Esophagus squamous epithelium (tissue), 5 donors: ENCODE data around the gene CUTA. TPM values are rescaled to one million over a fixed set of nuclear protein-coding genes. Genes with fewer than 3 reads are reported as not detected.

ENCODE experiments used
- DNase-seq: peaks from one replicate; lab custom pipeline; 2025; lab: John Stamatoyannopoulos, UW
- H3K27ac ChIP-seq, 4 donors: fragments of 200-600 bp; sonication (generic); one replicate each; pipeline ENCODE4 v1.5.1; 2016 to 2019; ENCODE audit warnings: mild to moderate bottlenecking in 1 of 4
- H3K27me3 ChIP-seq, 4 donors: fragments of 200-600 bp; sonication (generic); 1 replicate in 3 of 4; 2 replicates in 1 of 4; pipeline versions ENCODE4 v1.5.1 to v1.6.0; 2017 to 2021; ENCODE audit warnings: antibody characterized with exemption in 1 of 4
- H3K36me3 ChIP-seq, 3 donors: fragments of 200-600 bp; sonication (generic); one replicate each; pipeline ENCODE4 v1.5.1; 2016 to 2019
- H3K4me1 ChIP-seq, 3 donors: fragments of 200-600 bp; sonication (generic); one replicate each; pipeline ENCODE4 v1.5.1; 2017 to 2019
- H3K4me3 ChIP-seq, 4 donors: fragments of 200-600 bp; sonication (generic); 1 replicate in 3 of 4; 2 replicates in 1 of 4; pipeline ENCODE4 v1.5.1; 2016 to 2019; ENCODE audit warnings: mild to moderate bottlenecking in 2 of 4, moderate library complexity in 1 of 4
- H3K9me3 ChIP-seq, 3 donors: fragments of 200-600 bp; sonication (generic); one replicate each; pipeline ENCODE4 v1.5.1; 2016 to 2019
- POLR2A ChIP-seq, 4 donors: fragments of 450-650 bp; IDR thresholded peaks; one replicate each; pipeline ENCODE4 v1.6.1; 2017; ENCODE audit warnings: antibody characterized with exemption in 4 of 4, mild to moderate bottlenecking in 4 of 4, moderate library complexity in 3 of 4
- WGBS, 2 donors: methylation state at CpG; one replicate each; pipeline ENCODE4 v1.1.5; 2018; 5-methylcytosine and 5-hydroxymethylcytosine counted together
- intact Hi-C: fragments of 100-400 bp; cut with DNase I; formaldehyde crosslinking; loops from one replicate; pipeline ENCODE4 v1.15.0; 2022
- total RNA-seq, 4 donors: library from RNA; depleted of rRNA; stranded (reverse); fragments of >200 nt; gene quantifications; one replicate each; pipeline ENCODE4 v1.1.0, GENCODE V29; 2016
- TF ChIP-seq, protein P1 (sequence below), 6 experiments: fragments of 450-650 bp in 4 of 6; fragments of 200-600 bp in 2 of 6; sonication (generic) in 2 of 6; IDR thresholded peaks; one replicate each; pipeline ENCODE4 v1.5.1; 2016 to 2019; ENCODE audit warnings: antibody characterized with exemption in 6 of 6, mild to moderate bottlenecking in 4 of 6, moderate library complexity in 4 of 6
- donor health status: DM: yes; HTN: yes; CAD: no.

CUTA gene, protein sequence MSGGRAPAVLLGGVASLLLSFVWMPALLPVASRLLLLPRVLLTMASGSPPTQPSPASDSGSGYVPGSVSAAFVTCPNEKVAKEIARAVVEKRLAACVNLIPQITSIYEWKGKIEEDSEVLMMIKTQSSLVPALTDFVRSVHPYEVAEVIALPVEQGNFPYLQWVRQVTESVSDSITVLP
- 10 to 100 TPM; 46.0 to 93.1 (median 69.4) TPM for total RNA-seq

DNA sequence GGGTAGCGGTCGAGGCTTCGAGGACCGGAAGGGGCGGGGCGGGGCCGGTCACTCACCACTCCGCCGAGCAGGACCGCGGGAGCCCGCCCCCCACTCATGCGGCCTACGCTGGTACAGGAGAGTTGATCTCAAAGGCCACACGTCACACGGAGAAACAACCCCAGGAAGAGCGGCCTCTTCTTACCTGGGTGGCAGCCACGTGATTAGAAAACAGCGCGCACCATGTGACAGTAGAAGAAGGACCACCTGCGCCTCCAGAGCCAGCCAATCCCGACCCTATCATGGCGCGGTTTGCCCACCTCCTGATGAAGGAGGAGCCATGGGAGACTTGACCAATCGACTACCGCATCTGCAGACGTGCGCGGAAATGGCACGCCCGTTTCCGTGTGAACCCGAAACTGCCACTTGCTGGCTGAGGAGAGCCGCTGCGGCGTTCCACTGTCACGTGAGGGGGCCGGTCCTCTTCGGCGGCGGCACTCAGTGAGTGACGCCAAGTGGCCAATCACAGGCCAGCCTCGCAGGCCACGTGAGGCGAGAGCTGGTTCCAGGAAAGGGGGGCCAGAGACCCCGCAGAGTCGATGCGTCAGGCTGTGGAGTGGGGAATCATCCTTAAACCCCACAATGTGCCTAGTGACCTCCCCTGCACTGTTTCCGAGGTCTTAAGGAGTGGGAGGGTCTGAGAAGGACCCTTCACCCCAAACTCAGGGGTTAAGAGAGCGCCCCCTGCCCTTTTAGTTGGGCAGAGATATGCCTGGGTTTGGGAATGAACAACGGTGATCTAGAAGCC, at the start of gene CUTA:
TSS of gene CUTA (minus strand) at position 205 of the 787 bp plus-strand sequence. CDS start at position 98, 107 bp downstream.
- DNase-seq, result peak; percentile 97

DNA sequence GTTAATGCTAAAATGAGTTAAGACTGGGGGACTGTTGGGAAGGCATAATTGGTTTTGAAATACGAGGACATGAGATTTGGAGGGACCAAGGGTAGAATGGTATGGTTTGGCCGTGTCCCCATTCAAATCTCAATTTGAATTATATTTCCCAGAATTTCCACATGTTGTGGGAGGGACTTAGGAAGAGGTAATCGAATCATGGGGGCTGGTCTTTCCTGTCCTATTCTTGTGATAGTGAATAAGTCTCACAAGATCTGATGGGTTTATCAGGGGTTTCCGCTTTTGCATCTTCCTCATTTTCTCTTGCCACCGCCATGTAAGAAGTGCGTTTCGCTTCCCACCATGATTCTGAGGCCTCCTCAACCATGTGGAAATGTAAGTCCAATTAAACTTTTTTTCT, 49.2 kb upstream of the CUTA start:
- WGBS, 2 donors, result 68 to 69% methylated on average over 7 of the region's 7 CpGs
- TF ChIP-seq, protein P1, sequence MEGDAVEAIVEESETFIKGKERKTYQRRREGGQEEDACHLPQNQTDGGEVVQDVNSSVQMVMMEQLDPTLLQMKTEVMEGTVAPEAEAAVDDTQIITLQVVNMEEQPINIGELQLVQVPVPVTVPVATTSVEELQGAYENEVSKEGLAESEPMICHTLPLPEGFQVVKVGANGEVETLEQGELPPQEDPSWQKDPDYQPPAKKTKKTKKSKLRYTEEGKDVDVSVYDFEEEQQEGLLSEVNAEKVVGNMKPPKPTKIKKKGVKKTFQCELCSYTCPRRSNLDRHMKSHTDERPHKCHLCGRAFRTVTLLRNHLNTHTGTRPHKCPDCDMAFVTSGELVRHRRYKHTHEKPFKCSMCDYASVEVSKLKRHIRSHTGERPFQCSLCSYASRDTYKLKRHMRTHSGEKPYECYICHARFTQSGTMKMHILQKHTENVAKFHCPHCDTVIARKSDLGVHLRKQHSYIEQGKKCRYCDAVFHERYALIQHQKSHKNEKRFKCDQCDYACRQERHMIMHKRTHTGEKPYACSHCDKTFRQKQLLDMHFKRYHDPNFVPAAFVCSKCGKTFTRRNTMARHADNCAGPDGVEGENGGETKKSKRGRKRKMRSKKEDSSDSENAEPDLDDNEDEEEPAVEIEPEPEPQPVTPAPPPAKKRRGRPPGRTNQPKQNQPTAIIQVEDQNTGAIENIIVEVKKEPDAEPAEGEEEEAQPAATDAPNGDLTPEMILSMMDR (IDR thresholded peaks at IDR 0.05), result no peak
- TF ChIP-seq POLR2A (IDR thresholded peaks at IDR 0.05), result no peak
- no peaks in the 10 kb centered on the region for H3K9me3 ChIP-seq

More for the DNA sequence above, at the start of gene CUTA:
- H3K4me3 ChIP-seq, result peak within 1 kb of the TSS; percentile 41 to 85 (median 72)
- TF ChIP-seq POLR2A (IDR thresholded peaks at IDR 0.05), result peak in 3 of 4 donors; percentile 54 to 82 (median 74)
- TF ChIP-seq, protein P1 (IDR thresholded peaks at IDR 0.05), result peak; percentile 21 to 53 (median 40)
- 0% methylated on average over 11 of the region's 51 CpGs for WGBS, 2 donors
- H3K27ac ChIP-seq, result peak within 1 kb of the TSS; percentile 89 to 99 (median 96)
- intact Hi-C loops, result loop anchor here (10.0 kb wide), 1 partner anchor 157 kb away; no protein-coding TSS in a partner anchor
- H3K36me3 ChIP-seq, result peaks cover 9 to 35% (median 27%) of the 10 kb centered on the region in 3 donors
- peaks cover 35 to 74% (median 37%) of the 10 kb centered on the region in 3 donors for H3K4me1 ChIP-seq
- H3K27me3 ChIP-seq, result no peaks in the 10 kb centered on the region
- H3K9me3 ChIP-seq, result no peaks in the 10 kb centered on the region

DNA sequence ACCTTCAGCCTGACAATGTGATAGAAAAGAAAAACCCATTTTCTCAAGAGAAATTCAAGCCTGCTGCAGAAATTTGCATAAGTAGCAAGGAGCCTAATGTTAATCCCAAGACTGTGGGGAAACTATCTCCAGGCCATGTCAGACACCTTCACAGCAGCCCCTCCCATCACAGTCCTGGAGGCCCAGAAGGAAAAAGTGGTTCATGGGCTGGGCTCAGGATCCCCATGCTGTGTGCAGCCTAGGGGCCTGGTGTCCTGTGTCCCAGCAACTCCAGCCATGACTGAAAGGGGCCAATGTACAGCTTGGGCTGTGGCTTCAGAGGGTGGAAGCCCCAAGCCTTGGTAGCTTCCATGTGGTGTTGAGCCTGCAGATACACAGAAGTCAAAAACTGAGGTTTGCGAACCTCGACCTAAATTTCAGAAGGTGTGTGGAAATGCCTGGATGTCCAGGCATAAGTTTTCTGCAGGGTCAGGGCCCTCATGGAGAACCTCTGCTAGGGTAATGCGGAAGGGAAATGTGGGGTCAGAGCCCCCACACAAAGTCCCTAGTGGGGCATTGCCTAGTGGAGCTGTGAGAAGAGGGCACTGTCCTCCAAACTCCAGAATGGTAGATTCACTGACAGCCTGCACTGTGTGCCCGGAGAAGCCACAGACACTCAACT, 48.3 kb upstream of the CUTA start:
- no peak for TF ChIP-seq POLR2A (IDR thresholded peaks at IDR 0.05)
- TF ChIP-seq, protein P1 (IDR thresholded peaks at IDR 0.05), result no peak
- H3K27me3 ChIP-seq, result no peaks in the 10 kb centered on the region
- intact Hi-C loops, result no loop called here
- no peaks in the 10 kb centered on the region for H3K9me3 ChIP-seq
- no peaks in the 10 kb centered on the region for H3K36me3 ChIP-seq
- H3K27ac ChIP-seq, result no peak overlapping the region
- no peak overlapping the region for H3K4me3 ChIP-seq
- WGBS, 2 donors, result 82 to 100% methylated on average over 1 to 4 of the region's 4 CpGs
- DNase-seq, result no peak
- H3K4me1 ChIP-seq, result no peaks in the 10 kb centered on the region

More for the DNA sequence above, 49.2 kb upstream of the CUTA start:
- no peaks in the 10 kb centered on the region for H3K4me1 ChIP-seq
- no peak for DNase-seq
- no peaks in the 10 kb centered on the region for H3K36me3 ChIP-seq
- H3K4me3 ChIP-seq, result no peak overlapping the region
- intact Hi-C loops, result no loop called here
- no peaks in the 10 kb centered on the region for H3K27me3 ChIP-seq
- no peak overlapping the region for H3K27ac ChIP-seq

DNA sequence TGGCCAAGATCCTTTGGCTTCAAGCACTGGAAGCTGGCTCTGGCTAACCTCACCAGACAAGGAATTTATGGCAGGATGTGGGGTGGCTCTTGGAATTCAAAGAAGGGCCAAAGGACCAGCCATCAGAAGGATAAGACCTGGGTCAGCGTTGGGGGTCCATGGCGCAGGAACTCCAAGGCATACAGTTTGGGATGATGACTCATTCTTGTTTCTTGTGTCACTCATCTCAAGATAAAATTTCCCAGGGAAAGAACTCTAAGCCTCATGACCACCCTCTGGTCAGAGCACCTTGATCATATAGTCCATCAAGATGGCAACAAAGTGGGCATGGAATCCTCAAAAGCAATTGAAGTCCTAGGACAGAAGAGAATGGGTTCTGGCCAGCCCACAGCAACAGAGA, 41.3 kb upstream of the CUTA start:
- Histone ChIP-seq H3K4me3 (no peak overlapping the region), H3K9me3 (no peaks in the 10 kb centered on the region), H3K27ac (no peak overlapping the region), H3K4me1 (peaks cover 5 to 16% (median 7%) of the 10 kb centered on the region in 3 donors), H3K27me3 (no peaks in the 10 kb centered on the region), H3K36me3 (peaks cover 0 to 25% (median 0%) of the 10 kb centered on the region in 3 donors)
- intact Hi-C loops, result no loop called here
- TF ChIP-seq, protein P1 (IDR thresholded peaks at IDR 0.05), result no peak
- TF ChIP-seq POLR2A (IDR thresholded peaks at IDR 0.05), result no peak
- WGBS, 2 donors, result 86% methylated on average over 2 of the region's 2 CpGs
- no peak for DNase-seq
